H1 (cell line): Measurements from ENCODE around the gene SCRN1. TPM values are rescaled to one million over a fixed set of nuclear protein-coding genes. Genes with fewer than 3 reads are reported as not detected.

Experiments used
- CTCF ChIA-PET: fragments of 300-600 bp; sonication (Branson Sonifier 250); formaldehyde crosslinking; loops from one replicate; lab custom pipeline; 2021; ENCODE audit not compliant: partially characterized antibody; lab: Charles Lee
- POLR2A ChIA-PET: fragments of 300-600 bp; sonication (Branson Sonifier 250); formaldehyde crosslinking; loops from one replicate; lab custom pipeline; 2021; ENCODE audit warnings: inconsistent platforms; ENCODE audit not compliant: partially characterized antibody; lab: Charles Lee
- DNase-seq, 2 experiments: peaks; one replicate each; pipeline versions ENCODE4 v3.0.0 to v3.0.0-alpha.2; 2010 to 2022; ENCODE audit warnings: low spot score in 2 of 2, low read depth in 1 of 2, mixed read lengths in 1 of 2
- FAIRE-seq: peaks from 2 replicates; lab custom pipeline; 2011; peaks lifted over from hg19 to GRCh38; lab: Jason Lieb, UNC
- H2AFZ ChIP-seq: 2 replicates; pipeline ENCODE4 v1.8.1; 2012; ENCODE audit warnings: low read length, inconsistent platforms
- H2AK5ac ChIP-seq: 2 replicates; pipeline ENCODE4 v1.6.1; 2013; ENCODE audit warnings: low read depth, low read length
- H2BK120ac ChIP-seq: replicated peaks from 2 replicates; pipeline ENCODE3; 2013; ENCODE audit warnings: low read depth, low read length, inconsistent platforms
- H2BK12ac ChIP-seq: 2 replicates; pipeline ENCODE4 v1.6.1; 2013; ENCODE audit warnings: low read depth, low read length
- H2BK15ac ChIP-seq: 2 replicates; pipeline ENCODE4 v1.6.1; 2013; ENCODE audit warnings: low read length
- H2BK20ac ChIP-seq: 2 replicates; pipeline ENCODE4 v1.6.1; 2013; ENCODE audit warnings: low read length
- H2BK5ac ChIP-seq: 2 replicates; pipeline ENCODE4 v1.6.1; 2013; ENCODE audit warnings: low read depth, low read length
- H3K14ac ChIP-seq: 2 replicates; pipeline ENCODE4 v1.6.1; 2013; ENCODE audit warnings: inconsistent platforms; ENCODE audit not compliant: insufficient read length
- H3K18ac ChIP-seq: 2 replicates; pipeline ENCODE4 v1.6.1; 2013; ENCODE audit warnings: low read length; ENCODE audit errors: extremely low read depth
- H3K23ac ChIP-seq: 2 replicates; pipeline ENCODE4 v1.6.1; 2013; ENCODE audit warnings: inconsistent platforms; ENCODE audit not compliant: insufficient read length
- H3K23me2 ChIP-seq: 2 replicates; pipeline ENCODE4 v1.6.1; 2013; ENCODE audit warnings: low read depth, low read length
- H3K27ac ChIP-seq: 2 replicates; pipeline ENCODE4 v1.6.1; 2011; ENCODE audit warnings: low read depth, low read length, inconsistent platforms
- H3K27me3 ChIP-seq, 4 experiments: replicated peaks in 1 of 4; 1 replicate in 1 of 4; 2 replicates in 3 of 4; pipeline versions ENCODE4 v1.6.1 to v1.8.1; 2011 to 2013; ENCODE audit warnings: low read length in 3 of 4, mild to moderate bottlenecking in 3 of 4, inconsistent platforms in 2 of 4, mixed read lengths in 2 of 4, moderate library complexity in 1 of 4; ENCODE audit not compliant: control insufficient read depth in 3 of 4, insufficient read depth in 3 of 4; ENCODE audit errors: extremely low read depth in 1 of 4
- H3K36me3 ChIP-seq, 4 experiments: 2 replicates each; pipeline versions ENCODE4 v1.6.1 to v1.8.1; 2011 to 2013; ENCODE audit warnings: mild to moderate bottlenecking in 4 of 4, low read length in 3 of 4, moderate library complexity in 2 of 4, control low read depth in 1 of 4, inconsistent platforms in 1 of 4; ENCODE audit not compliant: insufficient read depth in 4 of 4, control insufficient read depth in 2 of 4
- H3K4ac ChIP-seq: replicated peaks from 2 replicates; pipeline ENCODE3; 2013; ENCODE audit warnings: low read length, low read depth, mixed read lengths, inconsistent platforms; ENCODE audit not compliant: insufficient read length
- H3K4me1 ChIP-seq, 4 experiments: replicated peaks in 1 of 4; 1 replicate in 1 of 4; 2 replicates in 3 of 4; pipeline versions ENCODE4 v1.6.1 to v1.8.1; 2011 to 2013; ENCODE audit warnings: low read length in 3 of 4, inconsistent platforms in 2 of 4, mixed read lengths in 1 of 4; ENCODE audit not compliant: insufficient read depth in 4 of 4, control insufficient read depth in 3 of 4
- H3K4me2 ChIP-seq, 2 experiments: 2 replicates each; pipeline versions ENCODE4 v1.6.1 to v1.8.1; 2011 to 2013; ENCODE audit warnings: low read depth in 2 of 2, low read length in 2 of 2, control low read depth in 1 of 2, inconsistent platforms in 1 of 2, mild to moderate bottlenecking in 1 of 2; ENCODE audit not compliant: insufficient read depth in 1 of 2
- H3K4me3 ChIP-seq, 4 experiments: fragments of 200-600, 300-600 bp in 1 of 4; sonication (generic), shearing (Covaris generic), sonication (Bioruptor Twin) in 1 of 4; 2 replicates each; pipeline versions ENCODE4 v1.5.1 to v1.8.1; 2011 to 2016; ENCODE audit warnings: low read length in 4 of 4, low read depth in 3 of 4, control low read depth in 2 of 4, inconsistent platforms in 2 of 4, mild to moderate bottlenecking in 2 of 4, mixed read lengths in 1 of 4, moderate library complexity in 1 of 4; ENCODE audit not compliant: insufficient read depth in 2 of 4; ENCODE audit errors: extremely low read depth in 1 of 4
- H3K56ac ChIP-seq: replicated peaks from 2 replicates; pipeline ENCODE3; 2013; ENCODE audit warnings: low read depth, mild to moderate bottlenecking, mixed read lengths, low read length, inconsistent platforms; ENCODE audit not compliant: insufficient read length
- H3K79me1 ChIP-seq: 2 replicates; pipeline ENCODE4 v1.6.1; 2013; ENCODE audit warnings: low read depth, low read length, control low read depth
- H3K79me2 ChIP-seq, 2 experiments: 2 replicates each; pipeline versions ENCODE4 v1.6.1 to v1.8.1; 2012 to 2013; ENCODE audit warnings: low read length in 2 of 2, mild to moderate bottlenecking in 2 of 2, inconsistent platforms in 1 of 2; ENCODE audit not compliant: insufficient read depth in 2 of 2, control insufficient read depth in 1 of 2
- H3K9ac ChIP-seq, 4 experiments: replicated peaks in 1 of 4; 1 replicate in 1 of 4; 2 replicates in 3 of 4; pipeline versions ENCODE4 v1.6.1 to v1.8.1; 2011 to 2013; ENCODE audit warnings: low read depth in 3 of 4, low read length in 3 of 4, control low read depth in 2 of 4, mild to moderate bottlenecking in 2 of 4, moderate library complexity in 2 of 4, inconsistent platforms in 1 of 4; ENCODE audit errors: extremely low read depth in 1 of 4
- H3K9me3 ChIP-seq, 2 experiments: 2 replicates each; pipeline versions ENCODE4 v1.6.1 to v1.8.1; 2012 to 2013; ENCODE audit warnings: mild to moderate bottlenecking in 2 of 2, moderate library complexity in 2 of 2, control low read depth in 1 of 2, inconsistent platforms in 1 of 2, low read depth in 1 of 2, low read length in 1 of 2, mixed read lengths in 1 of 2; ENCODE audit not compliant: insufficient read depth in 2 of 2
- H4K20me1 ChIP-seq, 2 experiments: replicated peaks in 1 of 2; 2 replicates each; pipeline versions ENCODE3 to v1.8.1; 2011 to 2013; ENCODE audit warnings: inconsistent platforms in 2 of 2, low read length in 2 of 2, mild to moderate bottlenecking in 1 of 2; ENCODE audit not compliant: insufficient read depth in 2 of 2, control insufficient read depth in 1 of 2
- H4K5ac ChIP-seq: 2 replicates; pipeline ENCODE4 v1.6.1; 2013; ENCODE audit warnings: low read length, low read depth, mixed read lengths, inconsistent platforms; ENCODE audit not compliant: insufficient read length
- H4K8ac ChIP-seq: 2 replicates; pipeline ENCODE4 v1.8.0; 2013; ENCODE audit warnings: mild to moderate bottlenecking, moderate library complexity, low read length, inconsistent platforms; ENCODE audit not compliant: insufficient read depth; ENCODE audit errors: extremely low read depth
- H4K91ac ChIP-seq: replicated peaks from 2 replicates; pipeline ENCODE3; 2013; ENCODE audit warnings: low read length, mixed read lengths, inconsistent platforms; ENCODE audit not compliant: insufficient read length
- ATF2 ChIP-seq: IDR thresholded peaks from 2 replicates; pipeline ENCODE4 v1.6.1; 2012; ENCODE audit warnings: low read length, inconsistent platforms
- CEBPB ChIP-seq: IDR thresholded peaks from 2 replicates; pipeline ENCODE4 v1.6.1; 2012; ENCODE audit warnings: low read depth, low read length
- E2F6 ChIP-seq: IDR thresholded peaks from 2 replicates; pipeline ENCODE4 v1.6.1; 2012; ENCODE audit warnings: inconsistent platforms
- FOSL1 ChIP-seq: IDR thresholded peaks from 2 replicates; pipeline ENCODE4 v1.6.1; 2011; ENCODE audit warnings: mild to moderate bottlenecking, low read depth, low read length, moderate library complexity; ENCODE audit not compliant: insufficient read depth
- KDM4A ChIP-seq: IDR thresholded peaks from one replicate; pipeline ENCODE4 v1.7.1; 2012; ENCODE audit warnings: low read depth, mild to moderate bottlenecking, moderate library complexity, low read length, inconsistent platforms; ENCODE audit not compliant: severe bottlenecking
- NRF1 ChIP-seq: IDR thresholded peaks from 2 replicates; pipeline ENCODE4 v1.6.1; 2011; ENCODE audit warnings: mild to moderate bottlenecking, low read depth, low read length, improper control_type of control experiment
- POLR2A ChIP-seq, 2 experiments: IDR thresholded peaks; 1 replicate in 1 of 2; 2 replicates in 1 of 2; pipeline ENCODE4 v1.6.1; 2011; ENCODE audit warnings: low read depth in 2 of 2, low read length in 2 of 2, mild to moderate bottlenecking in 2 of 2; ENCODE audit errors: control extremely low read depth in 1 of 2
- POLR2AphosphoS5 ChIP-seq: IDR thresholded peaks from 2 replicates; pipeline ENCODE4 v1.6.1; 2011; ENCODE audit warnings: low read depth, low read length
- POU5F1 ChIP-seq: IDR thresholded peaks from 2 replicates; pipeline ENCODE4 v1.6.1; 2011; ENCODE audit warnings: low read depth, mild to moderate bottlenecking, low read length, moderate library complexity
- SAP30 ChIP-seq: fragments of 300-600 bp; sonication (generic); IDR thresholded peaks from 2 replicates; pipeline ENCODE4 v1.7.1; 2012; ENCODE audit warnings: low read length, moderate library complexity, mild to moderate bottlenecking, inconsistent platforms; ENCODE audit not compliant: insufficient read depth, insufficient replicate concordance
- SP2 ChIP-seq: IDR thresholded peaks from 2 replicates; pipeline ENCODE4 v1.6.1; 2012; ENCODE audit warnings: mild to moderate bottlenecking, low read length, inconsistent platforms
- SRF ChIP-seq: IDR thresholded peaks from 2 replicates; pipeline ENCODE4 v1.6.1; 2011; ENCODE audit warnings: mild to moderate bottlenecking, low read depth, low read length, moderate library complexity
- polyA plus RNA-seq, 7 experiments: library from polyadenylated mRNA; depleted of rRNA in 3 of 7; stranded (reverse) in 5 of 7; unstranded in 2 of 7; fragments of >200 nt in 5 of 7; fragments of 200-250 nt in 2 of 7; gene quantifications; 1 replicate in 5 of 7; 2 replicates in 1 of 7; 4 replicates in 1 of 7; pipeline versions ENCODE4 v1.2.1 to v1.2.3, GENCODE V29; 2011 to 2013; ENCODE audit warnings: missing spikeins in 2 of 7, mixed read lengths in 2 of 7
- total RNA-seq: library from RNA; stranded (reverse); fragmentation: NEBNext Ultra II Directional; extraction: Animal tissue kit (Norgen Biotek cat#: 25700); gene quantifications from 2 replicates; pipeline ENCODE4 v1.2.1, GENCODE V29; 2021

SCRN1 gene
- total and polyA plus RNA-seq, 2 of the 8 experiments (the other 6 are each of a cell fraction or from before 2014, with no cell fraction given) = 36.0 to 75.8 TPM

GRCh38 chr7:30019387-30019786 is 29.8 kb upstream of the SCRN1 start (continued):
- no peak for TF ChIP-seq SP2

- DNase-seq (no peak), FAIRE-seq (no peak)
- H2BK12ac ChIP-seq = no peak overlapping the region
- no peaks in the 10 kb centered on the region for H3K4me1 ChIP-seq
- H2BK120ac ChIP-seq = no peak overlapping the region
- H3K9me3 ChIP-seq = no peaks in the 10 kb centered on the region
- H4K5ac ChIP-seq = no peak overlapping the region
- H3K4me3 ChIP-seq = no peak overlapping the region
- H3K27ac ChIP-seq = no peak overlapping the region
- H3K79me1 ChIP-seq = no peaks in the 10 kb centered on the region
- H3K36me3 ChIP-seq = peaks cover 0 to 20% (median 8%) of the 10 kb centered on the region in 4 experiments; a peak in 3 of 8 replicates
- H4K8ac ChIP-seq = no peak overlapping the region
- POLR2A ChIA-PET = no interaction called here
- no peak overlapping the region for H2AK5ac ChIP-seq
- no peak overlapping the region for H3K9ac ChIP-seq
- CTCF ChIA-PET = no interaction called here
- no peak overlapping the region for H3K23ac ChIP-seq
- H4K20me1 ChIP-seq = peaks cover 0 to 2% of the 10 kb centered on the region in 2 experiments
- H3K56ac ChIP-seq = no peak overlapping the region
- no peak overlapping the region for H3K4ac ChIP-seq
- no peak overlapping the region for H2AFZ ChIP-seq
- H3K27me3 ChIP-seq = no peaks in the 10 kb centered on the region
- H2BK20ac ChIP-seq = no peak overlapping the region
- H2BK15ac ChIP-seq = no peak overlapping the region
- no peak overlapping the region for H3K4me2 ChIP-seq
- no peak overlapping the region for H3K14ac ChIP-seq
- no peaks in the 10 kb centered on the region for H3K23me2 ChIP-seq
- H3K18ac ChIP-seq = no peak overlapping the region
- H3K79me2 ChIP-seq = peaks cover 0 to 10% of the 10 kb centered on the region in 2 experiments; a peak in 2 of 4 replicates
- H2BK5ac ChIP-seq = no peak overlapping the region
- no peak overlapping the region for H4K91ac ChIP-seq
- no peak for TF ChIP-seq CEBPB
- no peak for TF ChIP-seq POLR2A (IDR thresholded peaks at IDR 0.05; ENCODE audit: control extremely low read depth in 1 of 2, low read depth in 2 of 2, low read length in 2 of 2)
- no peak for TF ChIP-seq POU5F1
- TF ChIP-seq KDM4A = no peak
- no peak for TF ChIP-seq NRF1
- TF ChIP-seq SRF = no peak
- no peak for TF ChIP-seq FOSL1
- no peak for TF ChIP-seq SAP30
- TF ChIP-seq POLR2AphosphoS5 = no peak
- TF ChIP-seq ATF2 = no peak
- TF ChIP-seq E2F6 = no peak
These were observed 28.9 kb upstream of the SCRN1 start for GRCh38 chr7:30018451-30018850.
